GM12892 (cell line): Measurements from ENCODE around the gene MALRD1.

ENCODE experiments used
- DNase-seq: peaks from one replicate; pipeline ENCODE4 v3.0.0; 2011; ENCODE audit not compliant: insufficient read length
- FAIRE-seq: peaks from 2 replicates; lab custom pipeline; 2011; peaks lifted over from hg19 to GRCh38; lab: Jason Lieb, UNC
- POLR2A ChIP-seq: IDR thresholded peaks from 2 replicates; pipeline ENCODE4 v1.6.1; 2011; ENCODE audit warnings: low read depth, low read length, control low read depth
- POLR2AphosphoS5 ChIP-seq: IDR thresholded peaks from 2 replicates; pipeline ENCODE4 v1.6.1; 2011; ENCODE audit warnings: low read depth, low read length, control low read depth
- TAF1 ChIP-seq: IDR thresholded peaks from 2 replicates; pipeline ENCODE4 v1.6.1; 2011; ENCODE audit warnings: low read depth, mild to moderate bottlenecking, control low read depth, low read length, borderline replicate concordance

MALRD1 gene

GRCh38 chr10:19592276-19592675 is 543.7 kb downstream of the MALRD1 start:
- FAIRE-seq: no peak
- TF ChIP-seq POLR2A (no peak), TAF1 (no peak), POLR2AphosphoS5 (no peak)
- DNase-seq: no peak

- FAIRE-seq: no peak
- no peak for DNase-seq
- TF ChIP-seq POLR2AphosphoS5 (no peak), TAF1 (no peak), POLR2A (no peak)
Observed at GRCh38 chr10:19595212-19595845, 546.7 kb downstream of the MALRD1 start.

DNA sequence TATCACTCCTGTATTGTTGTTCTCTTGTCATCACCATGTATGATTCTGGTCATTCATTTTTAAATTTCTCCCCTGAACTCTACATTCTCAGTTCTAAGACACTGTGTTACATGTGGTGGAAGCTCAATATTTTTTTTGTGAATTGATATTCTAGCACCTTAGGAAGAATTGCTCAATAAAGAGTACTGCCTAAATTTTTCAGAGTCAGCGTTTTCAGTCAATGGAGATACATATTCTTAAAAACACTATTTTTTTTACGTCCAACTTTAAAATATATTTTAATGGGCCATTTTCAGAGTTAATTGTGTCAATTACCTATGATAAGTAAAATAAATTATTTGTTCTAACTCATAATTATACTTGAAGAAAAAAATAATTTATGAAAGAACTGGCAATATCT is 557.2 kb downstream of the MALRD1 start:
- TF ChIP-seq POLR2A: no peak
- TF ChIP-seq TAF1: no peak
- no peak for TF ChIP-seq POLR2AphosphoS5
- no peak for DNase-seq
- FAIRE-seq: no peak

DNA sequence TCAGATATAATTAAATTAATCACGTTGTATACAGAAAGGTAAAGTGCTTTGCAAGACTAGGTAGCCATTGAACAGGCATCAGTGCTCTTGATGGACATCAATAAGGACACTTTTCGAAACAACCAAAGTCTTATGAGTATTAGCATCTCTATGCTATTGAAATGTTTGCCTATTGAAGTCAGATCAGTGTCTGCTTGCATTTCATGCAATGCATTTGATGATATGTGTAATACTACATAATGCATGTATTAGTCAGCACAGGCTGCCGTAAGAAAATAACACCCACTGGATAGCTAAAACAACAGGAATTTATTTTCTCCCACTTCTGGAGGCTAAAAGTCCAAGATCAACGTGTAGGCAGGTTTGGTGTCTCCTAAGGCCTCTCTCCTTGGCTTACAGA is 558.4 kb downstream of the MALRD1 start:
- no peak for FAIRE-seq
- no peak for DNase-seq
- no peak for TF ChIP-seq POLR2A
- TF ChIP-seq POLR2AphosphoS5: no peak
- TF ChIP-seq TAF1: no peak

DNA sequence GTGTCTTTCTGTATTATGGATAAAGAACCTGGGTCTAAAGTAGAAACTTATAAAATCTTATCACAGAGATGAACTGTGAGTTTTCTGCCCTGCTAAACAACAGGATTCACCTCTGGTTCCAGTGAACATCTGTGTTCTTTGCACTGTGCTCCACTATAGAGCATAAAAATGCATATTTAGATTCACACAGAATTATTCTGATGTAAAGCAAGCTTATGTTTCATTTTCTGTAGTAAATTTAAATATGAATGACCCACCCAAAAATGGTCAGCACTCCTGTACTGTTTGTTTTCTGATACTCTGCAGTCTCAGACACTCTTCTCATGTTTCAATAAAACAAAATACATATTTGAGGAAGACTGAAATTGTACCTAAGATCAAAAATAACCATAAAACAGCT is 563.2 kb downstream of the MALRD1 start:
- FAIRE-seq (no peak), DNase-seq (no peak)
- TF ChIP-seq TAF1 (no peak), POLR2A (no peak), POLR2AphosphoS5 (no peak)

- FAIRE-seq (no peak), DNase-seq (no peak)
- no peak for TF ChIP-seq POLR2AphosphoS5
- TF ChIP-seq TAF1: no peak
- no peak for TF ChIP-seq POLR2A
Observed at GRCh38 chr10:19616966-19617365, 568.4 kb downstream of the MALRD1 start.

DNA sequence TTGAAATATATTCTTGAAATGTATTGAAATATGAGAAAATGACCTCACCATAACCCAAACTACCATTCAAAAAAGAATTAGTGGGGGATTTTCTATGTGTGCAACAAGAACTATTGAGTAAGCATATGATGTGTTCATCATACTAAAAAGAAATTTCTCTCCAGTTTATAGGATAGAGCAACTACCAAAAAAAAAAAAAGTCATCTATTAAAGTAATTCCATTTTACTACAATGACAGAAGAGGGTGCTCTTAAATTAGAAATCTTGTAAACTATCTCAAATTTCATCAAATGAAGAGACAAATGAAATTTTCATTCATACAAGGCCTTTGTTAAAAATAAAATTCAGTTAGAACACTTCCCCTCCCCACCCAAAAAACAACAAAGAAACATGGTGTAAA is 572.2 kb downstream of the MALRD1 start:
- no peak for FAIRE-seq
- TF ChIP-seq POLR2A (no peak), POLR2AphosphoS5 (no peak), TAF1 (no peak)
- no peak for DNase-seq

GRCh38 chr10:19623321-19623720 is 574.7 kb downstream of the MALRD1 start:
- DNase-seq: no peak
- TF ChIP-seq POLR2AphosphoS5: no peak
- TF ChIP-seq POLR2A: no peak
- TF ChIP-seq TAF1: no peak
- FAIRE-seq: no peak

DNA sequence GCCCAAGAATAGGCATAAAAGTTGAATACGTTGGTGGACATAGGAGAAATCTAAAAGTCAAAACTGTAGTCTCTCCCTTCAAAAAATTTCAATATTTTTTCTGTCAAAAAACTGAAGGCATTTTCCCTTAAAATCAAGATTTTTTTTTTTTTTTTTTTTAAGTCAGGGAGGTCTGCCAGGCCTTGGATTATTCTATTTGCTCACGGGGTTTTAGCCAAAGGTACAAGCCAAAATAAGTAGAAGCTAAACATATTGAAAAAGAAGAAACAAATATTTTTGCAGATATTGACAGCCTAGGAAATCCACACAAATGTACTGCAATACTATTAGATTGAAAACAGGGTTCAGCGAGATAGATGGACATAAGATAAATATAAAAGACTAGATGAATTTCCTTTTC is 577.6 kb downstream of the MALRD1 start:
- DNase-seq: no peak
- no peak for FAIRE-seq
- TF ChIP-seq POLR2AphosphoS5: no peak
- no peak for TF ChIP-seq TAF1
- no peak for TF ChIP-seq POLR2A

GRCh38 chr10:19628767-19629560 is 580.4 kb downstream of the MALRD1 start:
- no peak for TF ChIP-seq POLR2A
- no peak for TF ChIP-seq TAF1
- TF ChIP-seq POLR2AphosphoS5: no peak
- FAIRE-seq (no peak), DNase-seq (no peak)

DNA sequence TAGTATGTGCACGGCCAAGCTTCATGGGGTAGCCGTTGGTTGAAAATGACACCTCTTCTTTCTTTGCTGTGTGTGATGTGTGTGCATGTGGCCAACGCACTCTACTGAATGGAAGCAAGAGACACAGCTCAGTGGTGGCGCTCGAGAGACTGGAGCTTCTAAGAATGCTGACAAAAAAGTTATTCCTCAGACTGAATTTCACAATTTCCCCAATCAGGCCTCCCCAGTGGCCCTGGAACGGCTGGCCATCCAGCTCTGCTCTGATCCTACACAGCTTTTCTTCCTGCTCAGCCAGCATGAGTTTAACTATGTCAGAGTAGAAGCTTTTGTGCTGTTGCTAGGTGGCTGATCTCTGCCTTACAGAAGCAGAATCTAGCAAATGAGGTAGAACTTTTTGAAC is 581.0 kb downstream of the MALRD1 start:
- no peak for TF ChIP-seq POLR2A
- no peak for TF ChIP-seq TAF1
- no peak for TF ChIP-seq POLR2AphosphoS5
- DNase-seq: no peak
- FAIRE-seq: no peak

- no peak for FAIRE-seq
- no peak for TF ChIP-seq POLR2A
- TF ChIP-seq TAF1: no peak
- no peak for TF ChIP-seq POLR2AphosphoS5
- DNase-seq: no peak
Observed at GRCh38 chr10:19634163-19634562, 585.6 kb downstream of the MALRD1 start.
